GM19438 (cell line): ENCODE measurements around the gene LAMTOR3.

Source experiments
- ATAC-seq: cut with Tn5 transposase; IDR thresholded peaks from one replicate; pipeline ENCODE4 v1.9.1; 2021; ENCODE audit warnings: low read depth; ENCODE audit not compliant: unreplicated experiment

LAMTOR3 gene

GRCh38 chr4:99894161-99894997, at the start of gene LAMTOR3:
Gene LAMTOR3, minus strand, starts transcription at chr4:99894427. Its CDS starts 464 bp downstream, at chr4:99893963.
- ATAC-seq = peak; percentile 100

GRCh38 chr4:99938243-99938753, 44.1 kb upstream of the LAMTOR3 start:
- no peak for ATAC-seq

- ATAC-seq = no peak
These were observed 40.7 kb upstream of the LAMTOR3 start for GRCh38 chr4:99934891-99935290.

GRCh38 chr4:99927566-99927965, 33.3 kb upstream of the LAMTOR3 start:
- no peak for ATAC-seq

GRCh38 chr4:99921174-99921573, 26.9 kb upstream of the LAMTOR3 start:
- no peak for ATAC-seq

- no peak for ATAC-seq
These were observed 24.4 kb upstream of the LAMTOR3 start for GRCh38 chr4:99918656-99919055.

- ATAC-seq = no peak
These were observed 23.3 kb upstream of the LAMTOR3 start for GRCh38 chr4:99917575-99917974.

- no peak for ATAC-seq
These were observed 21.2 kb upstream of the LAMTOR3 start for GRCh38 chr4:99915449-99915848.

- no peak for ATAC-seq
These were observed 771 bp upstream of the LAMTOR3 start for GRCh38 chr4:99894998-99895397.

- ATAC-seq = no peak
These were observed 427 bp downstream of the LAMTOR3 start for GRCh38 chr4:99893839-99894160.

GRCh38 chr4:99893029-99893428, 1.2 kb downstream of the LAMTOR3 start:
- ATAC-seq = no peak

- no peak for ATAC-seq
These were observed 2.9 kb downstream of the LAMTOR3 start for GRCh38 chr4:99891351-99891750.

- ATAC-seq = no peak
These were observed 6.4 kb downstream of the LAMTOR3 start for GRCh38 chr4:99887837-99888236.

- ATAC-seq = no peak
These were observed 8.1 kb downstream of the LAMTOR3 start for GRCh38 chr4:99886146-99886545.

- ATAC-seq = no peak
These were observed 8.5 kb downstream of the LAMTOR3 start for GRCh38 chr4:99885687-99886086.

GRCh38 chr4:99885063-99885664, 9.1 kb downstream of the LAMTOR3 start:
- ATAC-seq = no peak

- ATAC-seq = no peak
These were observed 14.8 kb downstream of the LAMTOR3 start for GRCh38 chr4:99879458-99879857.

- ATAC-seq = no peak
These were observed 15.6 kb downstream of the LAMTOR3 start for GRCh38 chr4:99878604-99879003.

- no peak for ATAC-seq
These were observed 17.3 kb downstream of the LAMTOR3 start for GRCh38 chr4:99876946-99877345.

- ATAC-seq = no peak
These were observed 19.2 kb downstream of the LAMTOR3 start for GRCh38 chr4:99875071-99875470.

GRCh38 chr4:99872570-99872969, 21.7 kb downstream of the LAMTOR3 start:
- ATAC-seq = no peak

GRCh38 chr4:99868126-99868596, 26.1 kb downstream of the LAMTOR3 start:
- ATAC-seq = no peak
